Stimulated activated CD4-positive, alpha-beta T cell treated with anti-CD3 and anti-CD28 coated beads, Interleukin-12 subunit alpha, Interleukin-12 subunit beta, amount 100 ng/mL, for 48 hours (primary cell): ENCODE measurements around the gene TMEM86B.

Experiments
- DNase-seq, 3 donors: peaks; one replicate each; pipeline ENCODE4 v3.0.0-alpha.2; 2020; ENCODE audit warnings: low read depth in 2 of 3, low spot score in 1 of 3

TMEM86B gene

GRCh38 chr19:55179606-55180484, 48.7 kb downstream of the TMEM86B start, which contains the start of gene SYT5:
Gene SYT5, minus strand, starts transcription at chr19:55180289. Its CDS starts 1,248 bp downstream, at chr19:55179041.
- DNase-seq, result peak; percentile 28 to 61 (median 60)

- DNase-seq, result peak; percentile 74 to 85 (median 78)
Measured at GRCh38 chr19:55178781-55179599, 49.6 kb downstream of the TMEM86B start.
